ENCODE results near the gene ENTREP1. TPM values are rescaled to one million over a fixed set of nuclear protein-coding genes. Genes with fewer than 3 reads are reported as not detected.

The ENTREP1 gene
- total RNA-seq, 1 experiment from 2014 or later, result not detected

DNA sequence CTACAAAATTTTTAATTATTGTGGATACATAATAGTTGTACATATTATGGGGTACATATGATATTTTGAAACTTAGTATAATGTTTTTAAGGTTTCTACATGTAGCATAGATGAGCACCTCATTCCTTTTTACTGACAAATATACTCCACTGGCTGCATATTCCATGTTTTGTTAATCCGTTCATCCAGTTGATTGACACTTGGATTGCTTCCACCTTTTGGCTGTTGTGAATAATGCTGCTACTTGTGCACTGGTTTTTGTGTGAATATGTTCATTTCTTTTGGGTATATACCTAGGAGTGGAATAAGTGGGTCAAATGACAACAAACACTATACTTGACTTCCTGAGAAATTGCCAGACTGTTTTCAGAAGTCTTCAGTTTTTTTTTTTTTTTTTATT, 2.8 kb upstream of the ENTREP1 start:
- BruUV-seq (replicated peaks), result no TSS peak
- Histone ChIP-seq H3K4me1 (no peaks in the 10 kb centered on the region), H3K27me3 (replicated peaks; ENCODE audit: control insufficient read depth, insufficient read depth, low read length) (no peaks in the 10 kb centered on the region; the same call in 1 of the 2 replicates), H3K36me3 (ENCODE audit: control insufficient read depth, insufficient read depth, low read length) (no peaks in the 10 kb centered on the region), H3K4me3 (ENCODE audit: low read depth, low read length) (no peak overlapping the region), H3K9me3 (no peaks in the 10 kb centered on the region)
- ChIA-PET POLR2A (no interaction called here), CTCF (no interaction called here)
- TF ChIP-seq, protein P1, sequence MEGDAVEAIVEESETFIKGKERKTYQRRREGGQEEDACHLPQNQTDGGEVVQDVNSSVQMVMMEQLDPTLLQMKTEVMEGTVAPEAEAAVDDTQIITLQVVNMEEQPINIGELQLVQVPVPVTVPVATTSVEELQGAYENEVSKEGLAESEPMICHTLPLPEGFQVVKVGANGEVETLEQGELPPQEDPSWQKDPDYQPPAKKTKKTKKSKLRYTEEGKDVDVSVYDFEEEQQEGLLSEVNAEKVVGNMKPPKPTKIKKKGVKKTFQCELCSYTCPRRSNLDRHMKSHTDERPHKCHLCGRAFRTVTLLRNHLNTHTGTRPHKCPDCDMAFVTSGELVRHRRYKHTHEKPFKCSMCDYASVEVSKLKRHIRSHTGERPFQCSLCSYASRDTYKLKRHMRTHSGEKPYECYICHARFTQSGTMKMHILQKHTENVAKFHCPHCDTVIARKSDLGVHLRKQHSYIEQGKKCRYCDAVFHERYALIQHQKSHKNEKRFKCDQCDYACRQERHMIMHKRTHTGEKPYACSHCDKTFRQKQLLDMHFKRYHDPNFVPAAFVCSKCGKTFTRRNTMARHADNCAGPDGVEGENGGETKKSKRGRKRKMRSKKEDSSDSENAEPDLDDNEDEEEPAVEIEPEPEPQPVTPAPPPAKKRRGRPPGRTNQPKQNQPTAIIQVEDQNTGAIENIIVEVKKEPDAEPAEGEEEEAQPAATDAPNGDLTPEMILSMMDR (IDR thresholded peaks at IDR 0.05; ENCODE audit: insufficient read depth in 1 of 2, low read depth in 1 of 2, low read length in 1 of 2, severe bottlenecking in 1 of 2, unreplicated experiment in 1 of 2), result no peak
- intact Hi-C loops (cut with micrococcal nuclease; ENCODE audit: unreplicated experiment), result no loop called here
- no peaks in the 10 kb centered on the region for H3K27me3 Mint-ChIP-seq (ENCODE audit: insufficient read depth, unreplicated experiment)
- no peak overlapping the region for H3K27ac Mint-ChIP-seq (ENCODE audit: unreplicated experiment)
- H3K36me3 Mint-ChIP-seq (ENCODE audit: insufficient read depth, unreplicated experiment), result no peaks in the 10 kb centered on the region
- DNase-seq, result no peak
- no peaks in the 10 kb centered on the region for H3K4me1 Mint-ChIP-seq (ENCODE audit: low read depth, unreplicated experiment)
- no peak overlapping the region for H3K4me3 Mint-ChIP-seq (ENCODE audit: unreplicated experiment)
- H3K9me3 Mint-ChIP-seq (ENCODE audit: unreplicated experiment), result no peaks in the 10 kb centered on the region

DNA sequence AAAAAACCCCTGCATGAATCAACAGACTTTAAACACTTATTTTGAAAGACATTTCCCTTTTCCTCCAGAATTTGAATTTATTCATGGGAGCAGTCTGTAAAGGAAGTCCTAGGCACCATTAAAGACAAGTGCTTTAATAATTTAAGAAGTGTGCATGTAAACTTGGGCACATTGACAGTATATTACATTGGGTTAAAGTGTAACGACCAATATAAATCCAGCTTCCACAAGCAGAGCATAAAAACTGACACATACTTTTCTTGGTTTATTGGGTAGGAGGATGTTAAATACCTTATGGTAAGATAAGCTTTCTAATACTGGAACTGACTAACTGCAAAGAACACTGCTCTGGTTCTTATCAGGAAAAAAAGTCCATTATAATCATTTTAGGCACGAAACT, 1.2 kb upstream of the ENTREP1 start:
- H3K36me3 ChIP-seq (ENCODE audit: control insufficient read depth, insufficient read depth, low read length), result no peaks in the 10 kb centered on the region
- POLR2A ChIA-PET, result no interaction called here
- TF ChIP-seq, protein P1 (IDR thresholded peaks at IDR 0.05; ENCODE audit: insufficient read depth in 1 of 2, low read depth in 1 of 2, low read length in 1 of 2, severe bottlenecking in 1 of 2, unreplicated experiment in 1 of 2), result no peak
- no peak overlapping the region for H3K4me3 Mint-ChIP-seq (ENCODE audit: unreplicated experiment)
- H3K4me1 ChIP-seq, result no peaks in the 10 kb centered on the region
- H3K27ac Mint-ChIP-seq (ENCODE audit: unreplicated experiment), result no peak overlapping the region
- no peaks in the 10 kb centered on the region for H3K36me3 Mint-ChIP-seq (ENCODE audit: insufficient read depth, unreplicated experiment)
- no peak overlapping the region for H3K4me3 ChIP-seq (ENCODE audit: low read depth, low read length)
- H3K27me3 ChIP-seq (replicated peaks; ENCODE audit: control insufficient read depth, insufficient read depth, low read length), result no peaks in the 10 kb centered on the region; the same call in 1 of the 2 replicates
- H3K9me3 Mint-ChIP-seq (ENCODE audit: unreplicated experiment), result no peaks in the 10 kb centered on the region
- no peaks in the 10 kb centered on the region for H3K27me3 Mint-ChIP-seq (ENCODE audit: insufficient read depth, unreplicated experiment)
- no peak for DNase-seq
- CTCF ChIA-PET, result no interaction called here
- no peaks in the 10 kb centered on the region for H3K4me1 Mint-ChIP-seq (ENCODE audit: low read depth, unreplicated experiment)
- intact Hi-C loops (cut with micrococcal nuclease; ENCODE audit: unreplicated experiment), result no loop called here
- BruUV-seq (replicated peaks), result no TSS peak
- H3K9me3 ChIP-seq, result no peaks in the 10 kb centered on the region

DNA sequence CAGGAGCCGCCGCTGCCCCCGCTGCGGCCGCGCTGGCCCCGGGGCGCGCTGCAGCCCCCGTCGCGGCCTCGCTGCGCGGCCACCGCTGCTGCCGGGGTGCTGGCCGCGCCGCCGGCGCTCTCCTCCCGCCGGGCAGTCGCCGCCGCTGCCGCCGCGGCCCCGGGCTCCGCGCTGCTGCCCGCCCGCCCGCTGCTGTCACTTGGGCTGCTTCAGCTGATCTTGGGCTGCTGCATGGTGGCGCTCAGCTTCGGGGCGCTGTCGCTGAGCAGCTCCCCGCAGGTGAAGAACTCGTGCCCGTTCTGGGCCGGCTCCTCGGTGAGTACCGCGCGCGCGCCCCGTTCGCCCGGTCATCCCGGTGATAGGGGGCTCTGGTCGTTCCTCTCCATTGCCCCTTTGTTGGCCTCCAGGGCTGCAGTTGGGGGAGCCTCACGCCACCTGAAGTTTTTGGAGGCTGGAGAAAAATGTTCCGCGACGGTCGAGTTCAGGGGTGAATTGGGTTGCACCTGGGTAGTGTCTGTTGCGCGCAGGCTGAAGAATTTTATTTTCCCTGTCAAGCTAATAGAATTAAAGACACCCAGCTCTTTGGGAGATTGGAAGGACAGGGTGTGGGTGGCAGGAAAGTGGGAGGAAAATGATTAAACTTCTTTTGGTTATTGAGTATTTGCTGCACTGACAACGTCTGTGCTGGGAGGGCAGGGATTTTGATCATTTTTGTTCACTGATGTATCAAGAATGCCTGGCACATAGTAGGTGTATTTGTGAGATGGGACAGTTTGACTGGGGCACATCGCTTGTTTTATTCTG, 596 bp downstream of the ENTREP1 start:
- Histone ChIP-seq H3K36me3 (ENCODE audit: control insufficient read depth, insufficient read depth, low read length) (no peaks in the 10 kb centered on the region), H3K4me3 (ENCODE audit: low read depth, low read length) (no peak overlapping the region; the same call in 1 of the 2 replicates), H3K9me3 (no peaks in the 10 kb centered on the region), H3K4me1 (no peaks in the 10 kb centered on the region), H3K27me3 (replicated peaks; ENCODE audit: control insufficient read depth, insufficient read depth, low read length) (no peaks in the 10 kb centered on the region; the same call in 1 of the 2 replicates)
- Mint-ChIP-seq H3K4me1 (ENCODE audit: low read depth, unreplicated experiment) (no peaks in the 10 kb centered on the region), H3K4me3 (ENCODE audit: unreplicated experiment) (peak overlapping the region; percentile 22), H3K27me3 (ENCODE audit: insufficient read depth, unreplicated experiment) (no peaks in the 10 kb centered on the region), H3K9me3 (ENCODE audit: unreplicated experiment) (no peaks in the 10 kb centered on the region), H3K36me3 (ENCODE audit: insufficient read depth, unreplicated experiment) (no peaks in the 10 kb centered on the region), H3K27ac (ENCODE audit: unreplicated experiment) (no peak overlapping the region)
- DNase-seq, result no peak
- CTCF ChIA-PET, result no interaction called here
- intact Hi-C loops (cut with micrococcal nuclease; ENCODE audit: unreplicated experiment), result no loop called here
- POLR2A ChIA-PET, result no interaction called here
- BruUV-seq (replicated peaks), result no TSS peak
- TF ChIP-seq, protein P1 (IDR thresholded peaks at IDR 0.05; ENCODE audit: insufficient read depth in 1 of 2, low read depth in 1 of 2, low read length in 1 of 2, severe bottlenecking in 1 of 2, unreplicated experiment in 1 of 2), result no peak

All from Caco-2 (cell line).